ENCODE data around the gene DCX. TPM values are rescaled to one million over a fixed set of nuclear protein-coding genes. Genes with fewer than 3 reads are reported as not detected.

DCX gene
- total and polyA plus RNA-seq, 2 donors (not counting 1 experiment from before 2014, with no cell fraction given) = not detected

DNA sequence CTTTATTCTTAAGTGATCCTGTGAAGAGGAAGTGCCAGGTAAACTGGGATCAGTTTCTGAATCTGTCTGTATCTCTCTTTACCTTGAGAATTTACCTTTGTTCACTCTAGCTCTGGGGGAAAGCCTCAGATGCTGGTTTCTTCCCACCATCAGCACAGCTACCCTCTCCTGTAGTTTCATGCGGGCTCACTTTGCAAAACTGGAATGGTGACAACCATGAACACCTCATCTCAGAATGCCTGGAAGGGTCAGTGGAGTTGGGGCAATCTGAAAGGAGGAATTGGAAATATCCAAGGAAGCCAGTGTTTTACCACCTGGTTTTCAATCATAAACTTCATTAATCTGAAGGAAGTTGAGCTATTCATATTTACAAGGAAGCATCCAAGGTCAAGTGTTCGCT, 30.8 kb upstream of the DCX start:
- Mint-ChIP-seq H3K27me3 (peaks cover 7% of the 10 kb centered on the region), H3K27ac (no peak overlapping the region), H3K9me3 (ENCODE audit: insufficient read depth) (no peaks in the 10 kb centered on the region), H3K4me3 (no peak overlapping the region), H3K4me1 (no peaks in the 10 kb centered on the region)
- Histone ChIP-seq H3K27ac (ENCODE audit: low read length in 2 of 2) (no peak overlapping the region), H3K4me2 (replicated peaks; ENCODE audit: low read depth, low read length, poor library complexity, severe bottlenecking) (no peak overlapping the region), H4K20me1 (ENCODE audit: control insufficient read depth, insufficient read depth, low read length, poor library complexity, severe bottlenecking) (no peaks in the 10 kb centered on the region), H3K36me3 (replicated peaks in 1 of 2; ENCODE audit: control extremely low read depth in 1 of 2, control insufficient read depth in 1 of 2, extremely low read depth in 1 of 2, insufficient read depth in 2 of 2, low read length in 1 of 2) (no peaks in the 10 kb centered on the region), H3K79me2 (ENCODE audit: control insufficient read depth, insufficient read depth, low read length) (no peaks in the 10 kb centered on the region), H3K9ac (ENCODE audit: low read length) (no peak overlapping the region), H3K9me3 (ENCODE audit: control extremely low read depth in 1 of 3, control insufficient read depth in 2 of 3, insufficient read depth in 1 of 3, low read length in 2 of 3) (no peaks in the 10 kb centered on the region), H2AFZ (ENCODE audit: insufficient read depth, low read depth, low read length, poor library complexity, severe bottlenecking) (no peak overlapping the region), H3K4me1 (ENCODE audit: control insufficient read depth in 2 of 2, insufficient read depth in 2 of 2, low read length in 2 of 2) (no peaks in the 10 kb centered on the region), H3K27me3 (replicated peaks in 1 of 4; ENCODE audit: control extremely low read depth in 1 of 4, control insufficient read depth in 3 of 4, insufficient read depth in 4 of 4, low read length in 3 of 4) (no peaks in the 10 kb centered on the region), H3K4me3 (ENCODE audit: control extremely low read depth in 1 of 5, extremely low read depth in 1 of 5, insufficient read depth in 1 of 5, low read depth in 2 of 5, low read length in 4 of 5) (no peak overlapping the region)
- CTCF ChIA-PET = no interaction called here
- DNase-seq (no peak), ATAC-seq (ENCODE audit: low read depth) (no peak)
- intact Hi-C loops (cut with micrococcal nuclease) = no loop called here
- TF ChIP-seq EZH2 (IDR thresholded peaks at IDR 0.05; ENCODE audit: borderline replicate concordance, insufficient read depth, low read depth, low read length, poor library complexity, severe bottlenecking) (no peak), CTCF (IDR thresholded peaks at IDR 0.05) (no peak)
- no CpG with 5 or more reads among the region's 2 CpGs for WGBS (ENCODE audit: insufficient coverage)
- POLR2A ChIA-PET = no interaction called here

- H3K4me3 Mint-ChIP-seq = no peak overlapping the region
- intact Hi-C loops (cut with micrococcal nuclease) = no loop called here
Observed at GRCh38 chrX:111435469-111435868, 23.5 kb upstream of the DCX start.

More at GRCh38 chrX:111435469-111435868, 23.5 kb upstream of the DCX start:
- Mint-ChIP-seq H3K9me3 (ENCODE audit: insufficient read depth) (peaks cover 2% of the 10 kb centered on the region), H3K27me3 (peaks cover 6% of the 10 kb centered on the region), H3K4me1 (no peaks in the 10 kb centered on the region), H3K27ac (no peak overlapping the region)
- DNase-seq (no peak), ATAC-seq (ENCODE audit: low read depth) (no peak)
- Histone ChIP-seq H3K27me3 (replicated peaks in 1 of 4; ENCODE audit: control extremely low read depth in 1 of 4, control insufficient read depth in 3 of 4, insufficient read depth in 4 of 4, low read length in 3 of 4) (no peaks in the 10 kb centered on the region), H3K4me2 (replicated peaks; ENCODE audit: low read depth, low read length, poor library complexity, severe bottlenecking) (no peak overlapping the region), H3K9me3 (ENCODE audit: control extremely low read depth in 1 of 3, control insufficient read depth in 2 of 3, insufficient read depth in 1 of 3, low read length in 2 of 3) (no peaks in the 10 kb centered on the region), H3K9ac (ENCODE audit: low read length) (no peak overlapping the region), H3K4me3 (ENCODE audit: control extremely low read depth in 1 of 5, extremely low read depth in 1 of 5, insufficient read depth in 1 of 5, low read depth in 2 of 5, low read length in 4 of 5) (no peak overlapping the region), H3K36me3 (replicated peaks in 1 of 2; ENCODE audit: control extremely low read depth in 1 of 2, control insufficient read depth in 1 of 2, extremely low read depth in 1 of 2, insufficient read depth in 2 of 2, low read length in 1 of 2) (no peaks in the 10 kb centered on the region), H2AFZ (ENCODE audit: insufficient read depth, low read depth, low read length, poor library complexity, severe bottlenecking) (no peak overlapping the region), H3K79me2 (ENCODE audit: control insufficient read depth, insufficient read depth, low read length) (no peaks in the 10 kb centered on the region), H4K20me1 (ENCODE audit: control insufficient read depth, insufficient read depth, low read length, poor library complexity, severe bottlenecking) (no peaks in the 10 kb centered on the region), H3K4me1 (ENCODE audit: control insufficient read depth in 2 of 2, insufficient read depth in 2 of 2, low read length in 2 of 2) (no peaks in the 10 kb centered on the region), H3K27ac (ENCODE audit: low read length in 2 of 2) (no peak overlapping the region)
- TF ChIP-seq CTCF (IDR thresholded peaks at IDR 0.05) = no peak
- no peak for TF ChIP-seq EZH2 (IDR thresholded peaks at IDR 0.05; ENCODE audit: borderline replicate concordance, insufficient read depth, low read depth, low read length, poor library complexity, severe bottlenecking)
- CTCF ChIA-PET = interaction anchor here (1.1 kb wide), 1 partner anchor 10 kb away, joined by 3 read pairs; no protein-coding TSS in a partner anchor
- POLR2A ChIA-PET = no interaction called here
- WGBS (ENCODE audit: insufficient coverage) = no CpG with 5 or more reads among the region's 1 CpG

All from B cell (primary cell).